ENCODE data around the gene TRIM63. TPM values are rescaled to one million over a fixed set of nuclear protein-coding genes. Genes with fewer than 3 reads are reported as not detected.
A peak's percentile ranks its signal among the peaks of the same experiment; 100 is the strongest.

TRIM63 gene
- total RNA-seq, 1 experiment from 2014 or later, result not detected

DNA sequence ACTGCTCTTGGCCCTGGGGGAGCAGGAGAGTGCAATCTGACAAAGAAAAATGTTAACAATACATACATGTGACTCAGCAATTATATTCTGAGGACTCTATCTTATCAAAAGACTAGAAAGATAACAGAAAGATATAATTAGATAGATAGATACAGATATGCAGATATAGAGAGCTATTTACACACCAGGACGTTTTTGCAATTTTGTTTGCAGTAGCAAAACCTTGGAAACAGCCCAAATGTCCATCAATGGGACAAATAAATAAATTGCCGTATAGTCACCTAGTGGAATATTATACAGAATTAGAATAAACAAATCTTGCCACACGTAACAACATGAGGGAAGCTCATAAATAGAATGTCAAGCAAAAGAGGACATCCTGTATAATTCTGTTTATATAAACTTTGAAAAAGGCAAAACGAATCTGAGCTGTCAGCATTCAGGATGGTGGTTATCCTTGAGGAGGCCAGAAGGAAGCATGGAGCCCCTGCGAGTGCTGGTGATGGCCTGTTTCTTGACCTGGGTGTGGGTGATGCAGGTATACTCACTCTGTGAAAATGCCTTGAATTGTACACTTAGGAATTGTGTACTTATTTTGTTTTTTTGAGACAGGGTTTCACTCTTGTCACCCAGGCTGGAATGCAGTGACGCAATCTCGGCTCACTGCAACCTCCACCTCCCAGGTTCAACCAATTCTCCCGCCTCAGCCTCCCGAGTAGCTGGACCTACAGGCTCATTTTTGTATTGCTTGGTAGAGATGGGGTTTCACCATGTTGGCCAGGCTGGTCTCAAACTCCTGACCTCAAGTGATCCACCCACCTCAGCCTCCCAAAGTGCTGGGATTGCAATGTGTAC is 12.8 kb upstream of the TRIM63 start:
- Histone ChIP-seq H2AFZ (no peak overlapping the region), H3F3A (ENCODE audit: insufficient read depth, low read depth) (peaks cover 19% of the 10 kb centered on the region; the same call in 1 of the 2 replicates), H3K9me3 (ENCODE audit: insufficient read depth, low read depth) (no peaks in the 10 kb centered on the region), H3K36me3 (ENCODE audit: low read depth) (no peaks in the 10 kb centered on the region), H3K79me2 (ENCODE audit: low read depth) (no peaks in the 10 kb centered on the region), H3K27me3 (ENCODE audit: insufficient read depth, low read depth) (no peaks in the 10 kb centered on the region), H3K9me2 (ENCODE audit: insufficient read depth) (no peaks in the 10 kb centered on the region), H3K27ac (peak overlapping the region; percentile 21; the same call in 1 of the 2 replicates), H3K4me1 (replicated peaks; ENCODE audit: insufficient read depth) (peaks cover 54% of the 10 kb centered on the region), H3K4me2 (peak overlapping the region; percentile 55), H3K4me3 (no peak overlapping the region), H4K20me1 (ENCODE audit: insufficient read depth) (no peaks in the 10 kb centered on the region)
- peak in 1 of 2 experiments; percentile 49 for DNase-seq
- POLR2A ChIA-PET (ENCODE audit: unreplicated experiment), result interaction anchor here (0.6 kb wide), 1 partner anchor 841 kb away, joined by 3 read pairs; no protein-coding TSS in a partner anchor
- BruUV-seq (replicated peaks), result no TSS peak
- intact Hi-C loops (cut with micrococcal nuclease; ENCODE audit: unreplicated experiment), result no loop called here
- CTCF ChIA-PET, result interaction anchor here (0.5 kb wide), 1 partner anchor 25 kb away, joined by 3 read pairs; no protein-coding TSS in a partner anchor
- TF ChIP-seq, protein P1, sequence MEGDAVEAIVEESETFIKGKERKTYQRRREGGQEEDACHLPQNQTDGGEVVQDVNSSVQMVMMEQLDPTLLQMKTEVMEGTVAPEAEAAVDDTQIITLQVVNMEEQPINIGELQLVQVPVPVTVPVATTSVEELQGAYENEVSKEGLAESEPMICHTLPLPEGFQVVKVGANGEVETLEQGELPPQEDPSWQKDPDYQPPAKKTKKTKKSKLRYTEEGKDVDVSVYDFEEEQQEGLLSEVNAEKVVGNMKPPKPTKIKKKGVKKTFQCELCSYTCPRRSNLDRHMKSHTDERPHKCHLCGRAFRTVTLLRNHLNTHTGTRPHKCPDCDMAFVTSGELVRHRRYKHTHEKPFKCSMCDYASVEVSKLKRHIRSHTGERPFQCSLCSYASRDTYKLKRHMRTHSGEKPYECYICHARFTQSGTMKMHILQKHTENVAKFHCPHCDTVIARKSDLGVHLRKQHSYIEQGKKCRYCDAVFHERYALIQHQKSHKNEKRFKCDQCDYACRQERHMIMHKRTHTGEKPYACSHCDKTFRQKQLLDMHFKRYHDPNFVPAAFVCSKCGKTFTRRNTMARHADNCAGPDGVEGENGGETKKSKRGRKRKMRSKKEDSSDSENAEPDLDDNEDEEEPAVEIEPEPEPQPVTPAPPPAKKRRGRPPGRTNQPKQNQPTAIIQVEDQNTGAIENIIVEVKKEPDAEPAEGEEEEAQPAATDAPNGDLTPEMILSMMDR (conservative IDR thresholded peaks at IDR 0.05), result no peak
- TF ChIP-seq EZH2 (IDR thresholded peaks at IDR 0.05; ENCODE audit: low read depth), result no peak

DNA sequence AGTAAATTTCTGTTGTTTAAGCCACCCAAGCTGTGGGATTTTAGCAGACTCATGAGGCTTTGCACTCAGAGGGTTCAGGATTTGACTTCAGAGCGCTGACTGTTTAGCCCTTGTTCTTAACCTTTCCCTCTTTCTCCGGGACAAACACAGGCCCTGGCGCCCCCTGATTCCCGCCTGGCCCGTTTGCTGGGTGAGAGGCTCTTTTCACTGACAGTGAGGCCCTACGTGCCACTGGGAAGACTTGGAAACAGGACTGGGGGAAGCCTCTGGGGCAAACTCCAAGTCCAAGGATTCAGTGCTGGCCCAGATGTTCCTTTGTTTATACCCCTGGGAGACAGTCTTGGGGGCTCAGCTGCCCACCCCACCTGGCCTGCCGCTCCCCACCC is 11.7 kb upstream of the TRIM63 start:
- 0 out of 2 replicates have a peak overlapping the region, but pooled peaks have one; percentile 17 for H3K27ac ChIP-seq
- ChIA-PET POLR2A (ENCODE audit: unreplicated experiment) (no interaction called here), CTCF (interaction anchor here (0.5 kb wide), 1 partner anchor 26 kb away, joined by 3 read pairs; no protein-coding TSS in a partner anchor)

More for the DNA sequence above, 11.7 kb upstream of the TRIM63 start:
- no peaks in the 10 kb centered on the region for H3K9me3 ChIP-seq (ENCODE audit: insufficient read depth, low read depth)
- intact Hi-C loops (cut with micrococcal nuclease; ENCODE audit: unreplicated experiment), result no loop called here
- no peaks in the 10 kb centered on the region for H4K20me1 ChIP-seq (ENCODE audit: insufficient read depth)
- no TSS peak for BruUV-seq (replicated peaks)
- no peaks in the 10 kb centered on the region for H3K79me2 ChIP-seq (ENCODE audit: low read depth)
- peaks cover 19% of the 10 kb centered on the region; the same call in 1 of the 2 replicates for H3F3A ChIP-seq (ENCODE audit: insufficient read depth, low read depth)
- H2AFZ ChIP-seq, result no peak overlapping the region
- DNase-seq, result no peak
- no peak overlapping the region for H3K4me3 ChIP-seq
- H3K36me3 ChIP-seq (ENCODE audit: low read depth), result no peaks in the 10 kb centered on the region
- H3K4me2 ChIP-seq, result peak overlapping the region; percentile 55
- H3K4me1 ChIP-seq (replicated peaks; ENCODE audit: insufficient read depth), result peaks cover 50% of the 10 kb centered on the region
- no peaks in the 10 kb centered on the region for H3K27me3 ChIP-seq (ENCODE audit: insufficient read depth, low read depth)
- no peak for TF ChIP-seq EZH2 (IDR thresholded peaks at IDR 0.05; ENCODE audit: low read depth)
- TF ChIP-seq, protein P1 (conservative IDR thresholded peaks at IDR 0.05), result no peak
- H3K9me2 ChIP-seq (ENCODE audit: insufficient read depth), result no peaks in the 10 kb centered on the region

All from PC-9 (cell line).